Body of pancreas (tissue), 4 donors: Measurements from ENCODE around the gene SLC50A1.

Source experiments
- CTCF ChIP-seq, 7 experiments: fragments of 450-650 bp in 4 of 7; fragments of 200-600 bp in 3 of 7; sonication (generic) in 3 of 7; IDR thresholded peaks; one replicate each; pipeline ENCODE4 v1.5.1; 2016 to 2019; ENCODE audit warnings: antibody characterized with exemption in 7 of 7
- POLR2A ChIP-seq, 3 donors: fragments of 450-650 bp; IDR thresholded peaks; one replicate each; pipeline ENCODE4 v1.6.1; 2016; ENCODE audit warnings: antibody characterized with exemption in 3 of 3, mild to moderate bottlenecking in 2 of 3

GRCh38 chr1:155125946-155126555, 9.6 kb upstream of the SLC50A1 start:
- TF ChIP-seq CTCF (IDR thresholded peaks at IDR 0.05) (no peak), POLR2A (IDR thresholded peaks at IDR 0.05) (peak in 2 of 3 donors; percentile 7 to 13)
